Subcutaneous adipose tissue (tissue), 4 donors: ENCODE data around the gene CORT. TPM values are rescaled to one million over a fixed set of nuclear protein-coding genes. Genes with fewer than 3 reads are reported as not detected.

Source experiments
- CTCF ChIP-seq: fragments of 450-650 bp; IDR thresholded peaks from one replicate; pipeline ENCODE4 v1.5.1; 2016; ENCODE audit warnings: low read depth, mild to moderate bottlenecking, control low read depth, antibody characterized with exemption, moderate library complexity
- total RNA-seq, 4 donors: library from RNA; depleted of rRNA; stranded (reverse); fragments of >200 nt; gene quantifications; one replicate each; pipeline ENCODE4 v1.1.0, GENCODE V29; 2016

CORT gene
- total RNA-seq, 4 donors from 2014 or later, result not detected

- TF ChIP-seq CTCF, result no peak
These were observed 23.4 kb downstream of the CORT start for GRCh38 chr1:10473145-10473765.

- TF ChIP-seq CTCF, result no peak
These were observed 25.0 kb downstream of the CORT start, which contains the start of gene PEX14 for GRCh38 chr1:10474613-10475507. PEX14 (plus strand) TSS chr1:10474950; CDS start chr1:10474967, 17 bp downstream.

- no peak for TF ChIP-seq CTCF
These were observed 25.7 kb downstream of the CORT start for GRCh38 chr1:10475510-10475909.

- no peak for TF ChIP-seq CTCF
These were observed 29.5 kb downstream of the CORT start for GRCh38 chr1:10479296-10479695.

- TF ChIP-seq CTCF, result no peak
These were observed 30.8 kb downstream of the CORT start for GRCh38 chr1:10480614-10481013.

GRCh38 chr1:10484521-10484920 lies 34.7 kb downstream of the CORT start:
- no peak for TF ChIP-seq CTCF

GRCh38 chr1:10489291-10490055 lies 39.6 kb downstream of the CORT start:
- TF ChIP-seq CTCF, result no peak
